ENCODE data around the gene NCEH1. TPM values are rescaled to one million over a fixed set of nuclear protein-coding genes. Genes with fewer than 3 reads are reported as not detected.

Gene NCEH1
- total RNA-seq, 1 experiment from 2014 or later = 11.5 TPM

GRCh38 chr3:172635588-172635987 lies 75.3 kb downstream of the NCEH1 start (continued):
- 0 out of 2 replicates have a peak, but pooled peaks have one; percentile 28 for TF ChIP-seq MAX (IDR thresholded peaks at IDR 0.05)
- no peak for TF ChIP-seq ZFX (IDR thresholded peaks at IDR 0.05)
- TF ChIP-seq RAD21 (IDR thresholded peaks at IDR 0.05; ENCODE audit: low read depth) = peak; percentile 36; the same call in 1 of the 2 replicates

GRCh38 chr3:172634948-172635347 lies 75.9 kb downstream of the NCEH1 start:
- Histone ChIP-seq H4K20me1 (ENCODE audit: insufficient read depth) (no peaks in the 10 kb centered on the region), H3K4me3 (replicated peaks in 1 of 2; ENCODE audit: low read depth in 1 of 2, low read length in 2 of 2) (no peak overlapping the region), H2AFZ (ENCODE audit: low read depth, low read length, poor library complexity, severe bottlenecking) (no peak overlapping the region), H3K27me3 (ENCODE audit: insufficient read depth, low read length) (no peaks in the 10 kb centered on the region), H3K4me2 (ENCODE audit: low read length) (no peak overlapping the region; the same call in 1 of the 2 replicates), H3K9ac (ENCODE audit: low read length) (no peak overlapping the region), H3K4me1 (ENCODE audit: control insufficient read depth in 1 of 2, insufficient read depth in 2 of 2, low read length in 2 of 2) (peaks cover 3 to 9% of the 10 kb centered on the region in 2 experiments; a peak in 3 of 4 replicates), H3K9me2 (ENCODE audit: insufficient read depth) (no peaks in the 10 kb centered on the region), H3K79me2 (ENCODE audit: insufficient read depth, low read length) (no peaks in the 10 kb centered on the region), H3K9me3 (ENCODE audit: control insufficient read depth in 1 of 2, insufficient read depth in 1 of 2, low read depth in 1 of 2, low read length in 2 of 2) (no peaks in the 10 kb centered on the region), H3K36me3 (ENCODE audit: control insufficient read depth in 1 of 2, insufficient read depth in 2 of 2, low read length in 2 of 2) (no peaks in the 10 kb centered on the region; a peak in 1 of 4 replicates), H3K27ac (ENCODE audit: low read depth, low read length) (no peak overlapping the region)
- no peak for DNase-seq (ENCODE audit: low read depth, low spot score)
- ATAC-seq = no peak
- POLR2A ChIA-PET = no interaction called here
- intact Hi-C loops (cut with micrococcal nuclease) = no loop called here
- no TSS peak for BruUV-seq (replicated peaks)
- RAD21 ChIA-PET (ENCODE audit: low non-redundant PET in 1 of 2, low total read pairs in 2 of 2, uncharacterized antibody in 2 of 2, unreplicated experiment in 2 of 2) = no interaction called here
- TF ChIP-seq SRF (IDR thresholded peaks at IDR 0.05; ENCODE audit: low read depth) (no peak), ZFX (IDR thresholded peaks at IDR 0.05) (no peak), POLR2AphosphoS5 (IDR thresholded peaks at IDR 0.05; ENCODE audit: low read depth, low read length) (no peak), FOSL1 (IDR thresholded peaks at IDR 0.05; ENCODE audit: low read depth) (no peak), CBX3 (IDR thresholded peaks at IDR 0.05; ENCODE audit: low read depth) (no peak), MAX (IDR thresholded peaks at IDR 0.05) (no peak), ZBTB33 (IDR thresholded peaks at IDR 0.05; ENCODE audit: extremely low read depth, insufficient replicate concordance, low read length) (no peak), SIN3A (IDR thresholded peaks at IDR 0.05; ENCODE audit: low read depth) (no peak), EZH2 (IDR thresholded peaks at IDR 0.05) (no peak), ZNF274 (IDR thresholded peaks at IDR 0.05; ENCODE audit: low read depth, low read length) (no peak)
- CTCF ChIA-PET = interaction anchor here (1.0 kb wide), 2 partner anchors 32 to 38 kb away, joined by 3 read pairs; no protein-coding TSS in a partner anchor

Data from HCT116 (cell line).